HG02610 (cell line): Measurements from ENCODE around the gene GMPPB.
"Not testable (repeated sequence)": the region's sequence is repeated elsewhere in the genome, so short reads cannot be mapped to it uniquely, and the experiment has no call there.

Experiments used
- ATAC-seq: cut with Tn5 transposase; IDR thresholded peaks from one replicate; pipeline ENCODE4 v1.9.1; 2021; ENCODE audit warnings: mild to moderate bottlenecking, moderate library complexity; ENCODE audit not compliant: unreplicated experiment

Gene GMPPB

GRCh38 chr3:49714728-49715550 lies 8.8 kb downstream of the GMPPB start:
- ATAC-seq: no peak

DNA sequence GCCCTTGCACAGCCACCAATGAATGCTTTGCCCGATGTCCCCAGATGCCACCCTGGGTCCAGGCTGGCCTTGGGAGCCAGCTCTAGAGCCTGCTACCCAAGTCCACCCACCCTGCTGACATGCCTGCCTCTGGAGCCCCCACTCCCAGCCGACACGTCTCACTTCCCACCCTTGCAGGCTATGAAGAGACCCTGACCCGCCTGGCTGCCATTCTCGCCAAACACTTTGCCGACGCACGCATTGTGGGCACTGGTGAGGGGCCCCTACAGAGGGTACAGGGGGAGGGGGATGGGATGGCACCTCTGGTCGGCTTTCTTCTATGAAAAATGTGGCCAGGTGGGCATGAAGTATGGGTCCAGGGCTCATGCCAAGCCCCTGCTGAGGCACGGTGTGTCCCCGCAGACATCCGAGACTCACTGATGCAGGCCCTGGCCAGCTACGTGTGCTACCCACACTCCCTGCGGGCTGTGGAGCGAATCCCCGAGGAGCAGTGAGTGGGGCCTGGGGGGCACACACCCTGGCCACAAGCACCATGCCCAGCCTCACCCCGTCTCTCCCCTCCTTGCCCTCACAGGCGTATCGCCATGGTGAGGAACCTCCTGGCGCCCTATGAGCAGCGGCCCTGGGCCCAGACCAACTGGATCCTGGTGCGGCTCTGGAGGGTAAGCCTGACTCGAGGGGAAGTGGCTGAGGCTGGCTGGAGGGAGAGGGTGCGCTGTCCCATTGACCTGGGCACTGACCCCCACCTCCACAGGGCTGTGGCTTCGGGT lies 10.2 kb downstream of the GMPPB start:
- ATAC-seq: no peak

DNA sequence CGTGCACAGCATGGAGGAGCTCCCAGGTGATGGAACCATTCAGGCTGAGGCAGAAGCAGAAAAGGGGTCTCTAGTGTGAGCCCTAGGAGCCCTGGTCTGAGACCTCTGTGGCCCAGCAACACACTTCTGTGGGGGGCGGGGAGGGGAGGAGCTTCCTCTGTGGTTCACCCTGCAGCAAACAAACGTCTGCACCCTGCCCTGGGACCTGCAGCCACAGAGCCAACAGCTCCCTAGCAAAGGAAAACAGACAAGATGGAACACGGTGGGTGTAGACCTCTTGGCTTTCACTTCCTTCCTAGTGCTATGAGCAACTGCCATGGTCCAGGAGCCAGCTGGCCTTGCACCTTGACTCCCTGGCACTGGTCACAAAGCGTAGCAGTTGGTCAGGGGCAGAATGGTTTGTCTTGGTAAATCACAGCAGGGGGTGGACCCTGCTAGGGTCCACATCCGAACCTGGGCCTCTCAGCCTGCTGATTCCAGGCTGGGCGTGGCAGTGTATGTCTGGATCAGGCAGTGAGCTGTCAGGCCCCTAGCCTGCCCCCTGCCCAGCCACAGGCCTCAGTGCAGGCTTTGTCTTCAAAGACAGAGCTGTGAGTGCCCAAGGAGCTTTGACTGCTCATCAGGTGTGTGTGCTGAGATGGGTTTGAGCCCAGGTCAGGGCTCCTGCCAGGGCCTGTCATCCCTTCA lies 11.0 kb downstream of the GMPPB start:
- no peak for ATAC-seq

GRCh38 chr3:49712166-49712565 lies 11.6 kb downstream of the GMPPB start:
- no peak for ATAC-seq

DNA sequence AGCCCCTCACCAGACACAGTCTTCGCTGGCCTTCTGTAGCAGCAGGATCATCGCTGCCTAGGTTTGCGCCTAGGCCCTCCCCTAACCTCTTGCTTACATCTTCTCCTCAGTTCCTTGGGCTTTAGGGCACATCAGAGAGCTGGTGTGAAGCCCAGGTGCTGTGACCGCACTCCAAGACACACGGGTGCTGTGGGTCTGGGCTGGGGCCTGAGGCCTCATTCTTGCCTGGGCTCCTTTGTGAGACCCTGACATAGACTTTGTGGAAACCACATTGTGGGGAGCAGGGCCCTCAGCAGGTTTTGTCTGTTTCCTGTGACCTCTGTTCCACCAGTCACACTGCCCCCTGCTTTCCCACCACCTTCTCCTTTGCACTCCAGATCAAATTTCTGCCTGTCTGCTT lies 12.3 kb downstream of the GMPPB start:
- no peak for ATAC-seq

DNA sequence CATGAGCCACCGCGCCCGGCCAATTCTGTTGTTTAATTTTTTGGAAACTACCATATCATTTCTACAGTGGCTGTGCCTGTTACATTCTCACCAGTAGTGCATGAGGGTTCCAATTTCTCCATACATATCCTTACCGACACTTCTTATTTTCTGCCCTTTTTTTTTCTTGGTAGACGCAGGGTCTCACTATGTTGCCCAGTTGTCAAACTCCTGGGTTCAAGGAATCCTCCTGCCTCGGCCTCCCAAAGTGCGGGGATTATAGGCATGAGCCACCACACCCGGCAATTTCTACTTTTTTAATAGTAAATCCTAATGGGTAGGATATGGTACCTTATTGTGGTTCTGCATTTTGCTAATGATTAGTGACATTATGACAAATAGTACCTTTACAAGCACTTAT lies 13.9 kb downstream of the GMPPB start:
- ATAC-seq: no peak

DNA sequence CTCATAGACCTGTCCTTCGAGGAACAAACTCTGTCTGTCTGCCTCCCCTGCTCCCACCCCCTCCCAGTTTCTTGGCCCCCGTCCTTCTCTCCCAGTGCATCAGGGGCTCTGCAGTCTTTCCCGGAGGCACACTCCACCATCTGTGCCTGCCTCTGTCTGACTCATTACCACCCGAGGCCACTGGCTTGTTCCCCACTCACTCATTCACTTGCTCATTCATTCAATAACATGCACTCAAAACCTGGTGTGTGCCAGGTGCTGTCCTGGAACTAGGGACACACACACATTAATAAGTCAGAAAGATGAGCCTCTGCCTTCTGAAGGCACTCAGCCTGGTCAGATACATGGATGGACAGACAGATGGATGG lies 16.7 kb downstream of the GMPPB start:
- ATAC-seq: no peak

DNA sequence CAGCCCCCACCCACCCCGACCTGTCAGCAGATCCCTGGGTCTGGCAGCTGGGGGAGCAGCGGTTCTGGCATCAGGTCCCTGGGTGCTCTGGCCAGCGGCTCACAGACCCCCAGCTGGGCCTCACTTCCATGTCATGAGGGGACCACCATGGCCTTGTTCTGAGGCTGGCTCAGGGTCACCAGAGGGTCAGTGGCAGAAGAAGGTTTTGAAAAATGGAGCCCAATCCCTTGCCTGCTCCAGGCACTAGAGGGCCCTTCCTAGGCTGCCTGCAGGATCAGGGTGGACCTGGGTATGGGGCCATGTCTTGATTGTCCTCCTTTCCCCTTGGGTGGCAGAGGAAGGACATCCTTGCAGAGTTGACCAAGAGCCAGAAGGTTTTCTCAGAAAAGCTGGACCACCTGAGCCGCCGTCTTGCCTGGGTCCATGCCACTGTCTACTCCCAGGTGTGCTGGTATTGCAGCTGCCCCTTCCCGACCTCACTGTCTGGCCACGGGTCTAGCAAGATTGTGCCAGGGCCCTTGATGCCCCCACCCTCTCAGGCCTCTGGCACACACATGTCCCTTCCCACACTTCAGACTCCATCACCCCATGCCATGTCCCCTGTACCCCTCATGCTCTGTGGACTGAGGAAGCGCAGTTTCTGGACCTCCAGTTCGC lies 17.2 kb downstream of the GMPPB start:
- ATAC-seq: no peak

- ATAC-seq: no peak
Observed at GRCh38 chr3:49705390-49705960, 18.3 kb downstream of the GMPPB start.

DNA sequence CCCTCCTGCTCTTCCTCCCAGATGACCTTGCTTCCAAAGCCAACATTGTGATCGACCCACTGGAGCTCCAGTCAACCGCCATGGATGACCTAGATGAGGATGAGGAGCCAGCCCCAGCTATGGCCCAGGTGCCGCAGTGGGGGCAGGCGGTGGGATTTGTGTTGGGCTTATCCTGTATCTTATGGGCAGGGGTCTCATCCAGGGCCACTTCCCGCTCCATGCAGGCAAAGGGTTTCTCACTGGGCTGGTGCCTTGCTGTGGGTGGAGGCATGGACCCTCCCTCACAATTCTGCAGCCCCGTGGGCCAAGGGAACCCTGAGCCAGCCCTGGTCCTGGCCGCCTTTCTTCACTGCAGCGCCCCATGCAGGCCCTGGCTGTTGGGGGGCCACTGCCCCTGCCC lies 19.1 kb downstream of the GMPPB start:
- ATAC-seq: no peak

GRCh38 chr3:49703956-49704355 lies 19.8 kb downstream of the GMPPB start:
- ATAC-seq: no peak

DNA sequence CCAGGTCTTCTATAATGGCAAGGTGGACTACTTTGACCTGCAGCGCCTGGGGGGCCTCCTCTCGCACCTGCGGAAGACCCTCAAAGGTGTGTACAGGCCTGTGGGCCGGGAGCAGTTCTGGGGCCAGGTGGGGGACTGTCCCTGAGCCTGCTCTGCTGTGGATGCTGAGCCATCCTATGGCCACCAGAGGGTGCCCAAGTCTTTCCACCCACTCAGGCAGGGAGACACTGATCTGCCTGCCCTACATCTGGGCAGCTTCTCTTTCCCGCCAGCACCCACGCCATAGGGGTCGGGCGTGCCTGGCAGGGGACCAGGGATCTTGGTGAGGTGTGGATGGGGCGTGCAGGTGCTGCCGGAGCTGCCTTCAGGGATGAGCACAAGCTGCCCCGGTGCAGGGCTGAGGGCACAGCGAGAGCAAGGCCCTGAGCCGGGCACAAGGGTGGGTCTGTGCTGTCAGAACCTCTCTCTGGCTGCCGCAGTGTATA lies 20.3 kb downstream of the GMPPB start:
- peak; percentile 76 for ATAC-seq

DNA sequence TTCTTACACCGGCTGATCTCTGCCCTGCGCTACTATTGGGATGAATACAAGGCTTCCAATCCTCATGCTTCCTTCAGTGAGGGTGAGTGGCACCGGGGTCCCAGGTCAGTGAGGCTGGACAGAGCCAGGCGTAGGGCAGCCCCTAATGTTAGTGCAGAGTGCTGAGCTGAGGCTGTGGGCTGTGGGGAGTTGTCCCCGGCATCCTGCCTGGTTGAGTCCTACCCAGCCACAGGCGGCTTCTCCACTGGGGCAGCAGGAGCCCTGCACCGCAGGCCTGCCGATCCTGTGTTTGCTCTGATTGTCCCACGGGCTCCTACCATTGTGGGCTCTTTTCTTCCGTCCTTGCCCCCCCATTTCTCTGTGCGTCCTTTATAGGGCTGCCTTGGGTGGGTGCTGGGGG lies 21.1 kb downstream of the GMPPB start:
- ATAC-seq: no peak

DNA sequence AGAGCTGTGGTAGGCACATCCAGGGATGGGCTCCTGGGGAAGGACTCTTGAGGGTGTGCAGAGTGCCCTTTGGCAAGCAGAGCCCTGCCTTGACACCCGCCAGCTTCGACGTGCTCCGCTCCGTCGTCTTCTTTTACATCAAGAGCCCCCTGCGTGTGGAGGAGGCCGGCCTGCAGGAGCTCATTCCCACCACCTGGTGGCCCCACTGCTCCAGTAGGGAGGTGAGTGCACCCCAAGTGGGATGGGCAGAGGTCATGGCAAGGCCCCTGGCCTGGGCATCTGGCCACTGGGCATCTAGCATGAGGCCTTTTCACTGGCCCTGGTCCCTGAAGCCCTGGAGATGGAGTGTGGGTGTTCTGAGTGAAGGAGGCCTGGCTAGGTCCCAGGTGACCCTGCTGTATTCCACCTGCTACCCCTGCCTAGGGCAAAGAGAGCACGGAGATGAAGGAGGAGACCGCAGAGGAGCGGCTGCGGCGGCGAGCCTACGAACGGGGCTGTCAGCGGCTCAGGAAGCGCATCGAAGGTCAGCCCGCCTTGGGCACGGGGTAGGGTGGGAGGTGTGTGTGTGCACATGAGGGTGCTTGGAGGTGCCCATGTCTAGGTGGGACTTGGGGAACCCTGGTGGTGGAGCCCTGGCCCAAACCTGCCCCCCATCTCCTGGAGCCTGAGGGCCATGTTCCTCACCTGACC lies 22.2 kb downstream of the GMPPB start:
- ATAC-seq: no peak

DNA sequence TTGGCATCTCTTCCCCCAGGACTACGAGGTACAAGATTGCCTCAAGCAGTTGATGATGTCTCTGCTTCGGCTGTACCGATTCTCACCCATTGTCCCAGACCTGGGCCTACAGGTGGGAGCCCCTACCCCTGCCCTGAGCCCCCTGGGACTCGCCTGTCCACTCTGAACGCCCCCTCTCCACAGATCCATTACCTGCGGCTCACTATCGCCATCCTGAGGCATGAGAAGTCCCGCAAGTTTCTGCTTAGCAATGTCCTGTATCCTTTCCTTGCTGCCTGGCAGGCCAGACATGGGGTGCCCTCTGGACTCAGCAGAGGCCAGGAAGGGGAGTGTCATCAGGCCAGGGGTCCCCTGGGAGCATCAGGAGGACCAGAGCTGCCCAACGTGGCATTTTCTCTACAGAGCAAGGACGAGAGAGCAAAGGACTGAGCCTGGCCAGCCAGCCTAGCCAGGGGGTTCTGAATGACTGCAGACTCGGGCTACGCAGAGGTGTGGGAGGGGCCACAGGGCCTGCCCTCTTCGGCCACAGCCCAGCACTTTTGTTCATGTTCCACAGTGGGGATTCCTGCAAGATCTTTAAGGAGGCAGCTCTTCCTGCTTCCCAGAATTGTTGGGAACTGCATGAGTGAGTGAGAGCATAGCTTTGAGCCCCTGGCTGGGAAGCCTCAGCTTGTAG lies 23.2 kb downstream of the GMPPB start:
- no peak for ATAC-seq

- ATAC-seq: no peak
Observed at GRCh38 chr3:49700014-49700413, 23.7 kb downstream of the GMPPB start.

DNA sequence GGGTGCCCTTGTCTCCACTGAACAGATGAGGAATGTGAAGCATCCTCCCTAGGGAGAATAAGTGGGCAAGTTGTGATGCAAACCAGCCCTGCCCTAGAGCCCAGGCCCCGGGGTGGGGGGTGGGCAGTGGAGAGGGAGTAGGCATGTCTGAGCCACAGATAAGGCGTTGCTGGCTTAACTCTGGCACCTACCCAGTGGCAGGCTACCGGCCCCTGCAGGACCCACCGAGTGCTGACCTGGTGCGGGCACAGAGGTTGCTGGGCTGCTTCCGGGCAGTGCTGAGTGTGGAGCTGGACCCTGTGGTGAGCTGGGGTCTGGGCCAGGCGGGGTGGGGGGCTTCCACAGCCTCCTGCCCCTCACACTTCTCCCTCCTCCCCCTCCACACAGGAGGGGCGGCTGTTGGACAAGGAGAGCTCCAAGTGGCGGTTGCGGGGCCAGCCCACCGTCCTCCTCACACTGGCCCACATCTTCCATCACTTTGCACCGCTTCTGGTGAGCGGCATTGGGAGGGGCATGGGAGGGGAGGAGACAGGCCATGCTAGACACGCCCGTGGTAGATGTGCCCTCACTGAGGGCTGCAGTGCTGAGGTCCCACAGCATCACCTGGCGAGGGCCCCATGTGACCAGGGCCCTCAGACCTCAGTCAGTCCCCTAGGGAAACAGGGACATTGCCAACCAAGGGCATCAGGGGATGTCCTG lies 24.3 kb downstream of the GMPPB start:
- no peak for ATAC-seq

DNA sequence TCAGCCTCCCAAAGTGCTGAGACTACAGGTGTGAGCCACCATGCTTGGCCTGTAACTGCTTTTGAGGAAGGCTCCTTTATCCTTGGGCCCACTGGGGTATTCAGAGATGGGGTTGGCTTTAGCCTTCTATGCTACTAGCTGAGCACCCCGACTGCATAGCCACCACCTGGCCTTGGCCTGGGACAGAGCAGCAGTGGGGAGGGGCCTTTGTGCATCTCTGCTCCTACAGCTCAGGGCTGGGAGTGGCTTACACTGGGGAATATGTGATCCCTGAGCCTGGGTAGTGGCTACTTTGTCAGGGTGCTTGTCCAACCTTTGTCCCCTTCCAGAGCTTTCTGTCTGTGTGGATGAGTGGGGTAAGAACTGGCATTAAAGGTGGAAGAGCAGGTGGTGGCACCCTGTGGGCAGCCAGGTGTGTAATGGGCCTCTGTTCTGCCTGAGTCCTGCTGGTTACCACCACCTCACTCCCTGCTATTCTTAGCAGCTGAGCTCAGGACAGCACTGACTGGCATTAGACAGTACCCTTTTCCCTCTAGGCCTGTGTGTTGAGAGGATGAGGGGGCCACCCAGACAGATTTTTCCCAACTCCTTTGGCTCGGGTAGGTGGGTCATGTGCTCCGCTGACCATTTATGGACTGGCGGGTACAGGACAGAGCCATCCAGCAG lies 28.3 kb downstream of the GMPPB start:
- not testable (repeated sequence) for ATAC-seq
